HG02759 (cell line): ENCODE data around the gene GRIK5.
A peak's percentile ranks its signal among the peaks of the same experiment; 100 is the strongest.

Source experiments
- ATAC-seq: cut with Tn5 transposase; IDR thresholded peaks from one replicate; pipeline ENCODE4 v1.9.1; 2021; ENCODE audit warnings: mild to moderate bottlenecking, moderate library complexity; ENCODE audit not compliant: unreplicated experiment

The GRIK5 gene

GRCh38 chr19:42078538-42079275 is 8.7 kb upstream of the GRIK5 start:
- no peak for ATAC-seq

- no peak for ATAC-seq
Observed at GRCh38 chr19:42078058-42078457, 8.1 kb upstream of the GRIK5 start.

GRCh38 chr19:42076380-42076944 is 6.5 kb upstream of the GRIK5 start:
- ATAC-seq: no peak

- ATAC-seq: peak; percentile 93
Observed at GRCh38 chr19:42075616-42076379, 5.8 kb upstream of the GRIK5 start, which contains the start of gene ZNF574. TSS of gene ZNF574 (plus strand) at chr19:42076166. CDS start at chr19:42078607, 2,441 bp downstream.

GRCh38 chr19:42075364-42075615 is 5.3 kb upstream of the GRIK5 start:
- no peak for ATAC-seq

GRCh38 chr19:42074513-42075363 is 4.7 kb upstream of the GRIK5 start:
- ATAC-seq: no peak

GRCh38 chr19:42071247-42071646 is 1.2 kb upstream of the GRIK5 start:
- no peak for ATAC-seq

GRCh38 chr19:42068756-42069571 is 1.0 kb downstream of the GRIK5 start:
- ATAC-seq: no peak

- no peak for ATAC-seq
Observed at GRCh38 chr19:42068361-42068755, 1.6 kb downstream of the GRIK5 start.

- no peak for ATAC-seq
Observed at GRCh38 chr19:42067315-42067888, 2.6 kb downstream of the GRIK5 start.

- ATAC-seq: no peak
Observed at GRCh38 chr19:42066075-42066754, 3.8 kb downstream of the GRIK5 start.

- no peak for ATAC-seq
Observed at GRCh38 chr19:42065511-42065910, 4.5 kb downstream of the GRIK5 start.

- no peak for ATAC-seq
Observed at GRCh38 chr19:42065051-42065450, 5.0 kb downstream of the GRIK5 start.

- no peak for ATAC-seq
Observed at GRCh38 chr19:42064432-42064831, 5.6 kb downstream of the GRIK5 start.

GRCh38 chr19:42062381-42062780 is 7.6 kb downstream of the GRIK5 start:
- no peak for ATAC-seq

- no peak for ATAC-seq
Observed at GRCh38 chr19:42060117-42060516, 9.9 kb downstream of the GRIK5 start.

- no peak for ATAC-seq
Observed at GRCh38 chr19:42059196-42059595, 10.8 kb downstream of the GRIK5 start.

GRCh38 chr19:42057846-42058245 is 12.2 kb downstream of the GRIK5 start:
- ATAC-seq: no peak

- no peak for ATAC-seq
Observed at GRCh38 chr19:42054205-42054604, 15.8 kb downstream of the GRIK5 start.
